Posterior cingulate gyrus (tissue), 11 donors: ENCODE results near the gene ETFRF1.
A peak's percentile ranks its signal among the peaks of the same experiment; 100 is the strongest.

Experiments
- DNase-seq, 10 donors: peaks; one replicate each; pipeline versions ENCODE4 v3.0.0 to v3.0.0-alpha.2; 2020 to 2021; ENCODE audit warnings: mixed read lengths in 3 of 10
- intact Hi-C: fragments of 100-400 bp; cut with DNase I; formaldehyde crosslinking; loops from one replicate; pipeline ENCODE4 v1.15.1; 2023

The ETFRF1 gene

DNA sequence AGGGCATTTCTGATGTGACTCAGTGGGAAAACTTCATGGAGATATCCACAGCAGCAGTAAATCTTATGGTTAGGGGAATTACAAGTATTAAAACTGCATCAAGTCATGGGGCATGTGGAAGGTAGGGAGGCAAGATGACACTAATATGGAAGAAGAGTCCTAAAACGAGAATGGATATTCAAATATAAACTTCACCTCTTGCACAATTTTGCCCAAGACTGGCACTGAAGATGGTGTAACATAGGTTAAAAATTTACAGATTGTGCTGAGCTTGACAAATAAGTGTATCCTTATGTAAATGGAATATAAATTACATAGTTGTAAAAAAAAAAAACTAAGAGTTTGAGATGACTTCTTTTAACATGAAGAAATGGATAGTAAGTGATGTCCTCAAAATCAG lies 12.8 kb downstream of the ETFRF1 start:
- intact Hi-C loops: no loop called here
- no peak for DNase-seq

DNA sequence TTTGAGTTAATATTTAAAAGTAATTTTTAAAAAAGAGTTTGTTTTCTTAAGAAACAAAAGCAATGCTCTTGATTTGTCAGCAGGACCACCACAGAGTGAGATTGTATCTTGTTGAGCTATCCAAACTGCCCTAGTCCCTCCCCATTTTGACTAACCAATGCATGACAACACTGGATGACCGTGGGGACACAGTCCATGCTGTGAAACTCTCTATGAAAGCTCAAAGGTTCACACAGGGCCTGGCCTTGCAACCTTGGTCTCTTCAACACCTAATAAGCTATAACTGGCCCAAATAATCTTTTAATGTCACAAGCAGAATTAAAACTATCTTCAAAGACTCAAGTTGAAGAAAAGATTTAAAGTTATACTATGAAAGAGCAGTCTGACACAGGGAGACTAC lies 13.5 kb downstream of the ETFRF1 start:
- no peak for DNase-seq
- intact Hi-C loops: no loop called here

DNA sequence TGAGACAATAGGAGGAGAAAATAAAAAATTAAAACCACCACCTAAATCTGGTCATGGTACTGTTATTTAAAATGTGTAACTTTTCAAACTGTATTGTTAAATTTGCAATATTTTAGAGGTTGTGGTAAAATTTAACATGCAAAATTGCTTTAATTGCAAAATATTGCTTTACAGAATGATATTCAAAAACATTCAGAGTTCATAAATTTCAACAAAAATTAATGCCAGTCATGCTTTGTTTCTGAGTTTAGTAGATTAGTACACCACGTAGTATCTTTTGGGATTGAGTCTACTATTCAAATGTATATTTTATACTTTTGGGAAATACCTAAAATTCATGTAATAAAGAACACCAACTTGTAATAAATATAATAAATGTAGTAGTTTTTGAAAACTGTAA lies 18.3 kb downstream of the ETFRF1 start:
- intact Hi-C loops: no loop called here
- DNase-seq: no peak

DNA sequence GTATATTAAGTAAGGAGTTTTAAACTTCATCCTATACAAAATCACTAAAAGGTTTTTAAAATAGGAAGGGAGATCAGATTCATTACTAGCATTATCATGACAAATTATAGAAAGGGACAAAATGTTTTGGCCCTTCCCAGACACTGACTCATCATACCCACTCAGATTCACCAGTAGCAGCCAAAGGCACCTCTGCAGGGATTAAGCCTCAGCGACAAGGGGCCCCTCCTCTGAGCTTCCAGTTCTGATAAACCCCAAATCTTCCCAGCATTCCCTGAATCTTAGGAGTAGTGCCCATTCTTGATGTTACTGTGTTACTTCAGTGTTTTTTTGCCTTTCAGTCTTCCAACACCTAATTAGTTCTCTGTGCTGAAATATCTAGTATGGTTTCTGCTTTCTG lies 41.2 kb downstream of the ETFRF1 start:
- intact Hi-C loops: no loop called here
- no peak for DNase-seq

DNA sequence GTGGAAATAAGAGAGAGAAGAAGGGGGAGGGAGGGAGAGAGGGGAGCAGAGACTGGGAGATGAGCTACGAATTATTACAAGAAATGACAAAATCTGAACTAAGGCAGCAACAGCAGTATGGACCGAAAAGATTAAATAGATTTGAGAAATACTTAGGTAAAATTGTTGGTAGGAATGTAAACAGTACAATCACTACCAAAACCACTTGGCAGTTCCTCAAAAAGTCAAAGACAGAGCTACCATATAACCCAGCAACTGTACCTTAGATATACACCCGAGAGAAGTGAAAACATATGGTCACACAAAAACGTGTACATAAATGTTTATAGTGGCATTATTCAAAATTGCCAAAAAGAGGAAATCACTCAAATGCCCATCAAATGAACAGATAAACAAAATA lies 41.6 kb downstream of the ETFRF1 start:
- intact Hi-C loops: no loop called here
- no peak for DNase-seq

DNA sequence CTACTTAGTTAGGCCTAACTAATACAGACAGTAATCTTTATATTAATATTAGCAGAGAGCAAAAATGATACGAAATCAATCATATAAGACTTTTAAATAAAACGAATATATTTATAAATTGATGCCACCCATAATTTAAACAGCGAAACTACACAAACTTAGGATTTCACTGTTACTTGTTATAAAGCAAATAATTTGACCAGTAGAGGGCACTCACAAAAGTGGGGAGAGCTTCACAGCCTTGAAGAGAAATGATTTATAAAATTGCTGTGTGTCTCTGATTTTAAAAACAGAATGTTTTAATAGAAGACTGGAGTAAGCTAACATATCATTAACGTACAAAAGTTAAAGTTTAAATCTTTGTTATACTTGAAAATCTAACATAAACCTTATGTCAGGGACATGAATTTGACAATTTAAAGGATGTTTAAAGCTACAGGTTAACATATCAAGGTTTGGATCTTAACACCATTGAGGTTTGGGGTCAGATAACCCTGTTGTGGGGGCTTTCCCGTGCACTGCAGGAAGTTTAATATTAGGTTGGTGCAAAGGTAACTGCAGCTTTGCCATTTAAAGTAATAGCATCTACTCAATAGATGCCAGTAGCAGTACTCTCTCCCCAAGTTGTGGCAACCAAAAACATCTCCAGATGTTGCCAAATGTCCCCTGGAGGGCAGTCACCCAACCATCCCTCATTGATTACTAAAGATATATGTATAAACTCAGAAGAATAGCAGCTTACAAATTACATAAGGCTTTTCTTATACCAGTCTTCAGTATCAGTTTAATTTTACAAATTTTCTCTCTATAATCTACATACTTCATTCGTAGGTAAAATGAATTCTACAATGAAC lies 46.4 kb downstream of the ETFRF1 start:
- intact Hi-C loops: no loop called here
- DNase-seq: no peak

DNA sequence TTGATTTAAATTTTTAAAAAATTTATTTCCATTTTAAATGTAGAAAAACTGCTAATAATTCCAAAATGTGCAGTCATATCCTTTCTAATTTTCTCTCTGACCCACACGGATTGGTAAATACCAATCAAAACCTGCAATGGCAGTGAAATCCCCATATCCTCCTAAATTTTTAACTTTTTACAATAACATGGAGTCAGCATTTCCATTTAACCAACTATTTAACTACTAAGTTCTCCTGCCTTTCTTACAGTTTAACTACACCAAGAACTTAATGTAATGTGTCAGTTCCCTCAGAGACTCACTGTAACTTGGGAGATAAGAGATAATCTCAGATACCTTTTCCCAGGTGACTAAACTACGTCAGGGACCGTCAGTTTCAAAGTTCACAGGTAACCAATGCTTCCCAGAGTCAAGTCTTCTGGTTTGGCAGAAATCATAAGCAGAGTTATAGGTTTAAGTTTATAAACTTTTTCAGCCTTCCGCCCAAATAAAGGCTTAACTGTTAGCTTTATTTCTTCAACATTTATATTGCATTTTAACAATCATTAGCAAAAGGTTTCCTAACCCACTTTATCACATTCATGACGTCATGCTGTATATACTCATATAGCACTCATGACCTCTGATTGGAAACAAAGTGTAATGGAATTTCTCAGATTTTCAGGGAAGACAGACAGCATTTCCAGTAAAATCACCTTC lies 48.1 kb downstream of the ETFRF1 start:
- intact Hi-C loops: no loop called here
- no peak for DNase-seq

DNA sequence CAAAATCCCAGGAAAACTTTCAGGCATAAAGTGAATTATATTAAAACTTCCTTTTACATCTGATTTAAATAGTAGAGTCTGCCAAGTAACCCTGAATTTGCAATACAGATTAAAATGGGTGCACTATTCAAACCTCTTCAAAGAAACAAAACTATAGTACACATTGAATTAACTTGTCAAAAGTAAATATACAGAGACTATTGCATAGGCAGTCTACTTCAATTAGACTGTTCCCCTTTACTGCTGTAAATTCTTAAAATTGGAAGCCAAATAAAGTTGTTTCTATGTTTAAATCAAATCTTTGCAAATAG lies 48.6 kb downstream of the ETFRF1 start:
- intact Hi-C loops: no loop called here
- DNase-seq: no peak

DNA sequence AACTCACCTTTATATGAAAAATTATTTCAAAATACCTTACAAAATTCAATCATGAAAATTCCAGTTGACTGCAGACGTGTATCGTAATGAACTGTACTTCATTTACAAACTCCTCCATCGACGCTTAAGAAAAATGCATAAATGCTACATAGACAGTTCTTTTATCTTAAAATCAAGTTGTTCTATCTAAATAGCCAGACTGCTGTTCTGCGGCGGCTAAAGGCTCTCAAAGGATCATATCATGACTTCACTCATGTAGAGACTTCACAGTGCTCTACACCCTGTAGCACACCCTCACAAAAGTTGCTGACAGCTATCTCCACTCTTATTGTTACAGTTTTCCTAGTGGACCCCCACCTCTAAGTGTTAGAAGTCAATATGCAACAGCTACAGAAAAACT lies 50.5 kb downstream of the ETFRF1 start:
- intact Hi-C loops: no loop called here
- DNase-seq: no peak

DNA sequence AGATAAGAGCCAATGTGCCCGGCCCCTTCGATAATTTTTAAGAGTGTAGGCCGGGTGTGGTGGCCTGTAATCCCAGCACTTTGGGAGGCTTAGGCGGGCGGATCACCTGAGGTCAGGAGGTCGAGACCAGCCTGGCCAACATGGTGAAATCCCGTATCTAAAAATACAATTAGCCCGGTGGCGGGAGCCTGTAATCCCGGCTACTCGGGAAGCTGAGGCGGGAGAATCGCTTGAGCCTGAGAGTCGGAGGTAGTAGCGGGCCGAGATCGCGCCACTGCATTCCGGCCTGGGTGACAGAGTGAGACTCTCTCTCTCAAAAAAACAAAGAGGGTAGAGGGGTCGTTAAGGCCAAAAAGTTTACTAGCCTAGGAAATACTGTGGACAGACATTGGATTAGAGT lies 53.1 kb downstream of the ETFRF1 start:
- peak in 1 of 10 donors; percentile 54 for DNase-seq

DNA sequence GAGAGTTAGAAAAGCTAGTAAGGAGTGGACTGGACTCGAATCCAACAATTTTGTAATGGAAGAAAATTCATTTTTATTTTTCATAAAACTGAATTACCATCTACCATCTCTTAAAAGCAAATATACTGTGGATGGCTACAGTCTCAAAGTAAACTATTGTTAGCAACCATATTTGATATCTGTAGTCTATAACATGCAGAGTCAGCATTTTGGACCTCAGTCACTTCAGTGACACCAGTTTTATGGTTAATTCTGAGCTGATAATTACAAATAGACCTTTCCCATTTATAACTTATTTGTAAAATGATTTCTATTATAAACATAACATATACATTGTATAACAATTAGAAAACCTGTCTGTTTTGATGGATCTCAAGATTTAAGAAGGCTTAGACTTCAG lies 53.7 kb downstream of the ETFRF1 start:
- intact Hi-C loops: no loop called here
- DNase-seq: no peak

More for the DNA sequence above, 53.1 kb downstream of the ETFRF1 start:
- intact Hi-C loops: no loop called here

DNA sequence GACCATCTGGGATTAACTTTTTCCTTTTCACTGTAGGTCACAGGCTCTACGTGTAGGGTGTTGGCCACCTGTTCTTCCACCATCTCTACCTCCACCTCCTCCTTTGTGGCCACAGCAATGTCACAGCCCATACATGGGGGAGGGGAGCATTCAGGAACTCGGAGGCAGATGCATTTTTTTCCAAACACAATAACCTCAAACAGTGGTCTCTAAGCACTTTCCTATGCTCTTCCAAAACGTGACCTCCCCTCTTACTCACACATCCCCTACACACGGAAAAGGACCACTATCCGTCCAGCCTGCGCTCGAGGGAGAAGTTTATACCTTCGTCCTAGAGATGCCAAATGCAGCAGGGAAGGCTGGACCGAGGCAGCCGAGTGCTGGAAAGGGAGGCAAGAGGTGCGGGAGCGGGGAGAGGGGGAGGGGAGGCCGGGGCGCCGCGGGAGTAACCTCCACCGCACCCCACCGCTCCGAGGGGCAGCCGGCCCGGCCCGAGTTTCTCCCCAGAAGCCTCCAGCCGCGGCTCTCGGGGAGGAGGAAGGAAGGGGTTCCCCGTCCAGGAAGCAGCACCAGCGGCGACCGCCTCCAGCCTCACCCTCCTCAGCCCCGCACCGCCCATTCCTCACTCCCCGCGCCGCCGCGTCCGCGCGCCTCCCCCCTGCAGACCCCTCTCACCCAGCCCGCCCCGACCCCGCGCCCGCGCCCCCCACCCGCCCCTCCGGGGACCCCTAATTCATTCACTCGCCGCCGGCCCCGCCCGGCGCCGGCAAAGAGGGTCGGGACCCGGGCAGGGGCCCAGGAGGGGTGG lies 55.1 kb downstream of the ETFRF1 start:
- DNase-seq: peak in 8 of 10 donors; percentile 19 to 88 (median 38)
- intact Hi-C loops: loop anchor here (5.0 kb wide), 1 partner anchor 53 kb away; the partner anchor contains the start of genes DNAI7 and ETFRF1

DNA sequence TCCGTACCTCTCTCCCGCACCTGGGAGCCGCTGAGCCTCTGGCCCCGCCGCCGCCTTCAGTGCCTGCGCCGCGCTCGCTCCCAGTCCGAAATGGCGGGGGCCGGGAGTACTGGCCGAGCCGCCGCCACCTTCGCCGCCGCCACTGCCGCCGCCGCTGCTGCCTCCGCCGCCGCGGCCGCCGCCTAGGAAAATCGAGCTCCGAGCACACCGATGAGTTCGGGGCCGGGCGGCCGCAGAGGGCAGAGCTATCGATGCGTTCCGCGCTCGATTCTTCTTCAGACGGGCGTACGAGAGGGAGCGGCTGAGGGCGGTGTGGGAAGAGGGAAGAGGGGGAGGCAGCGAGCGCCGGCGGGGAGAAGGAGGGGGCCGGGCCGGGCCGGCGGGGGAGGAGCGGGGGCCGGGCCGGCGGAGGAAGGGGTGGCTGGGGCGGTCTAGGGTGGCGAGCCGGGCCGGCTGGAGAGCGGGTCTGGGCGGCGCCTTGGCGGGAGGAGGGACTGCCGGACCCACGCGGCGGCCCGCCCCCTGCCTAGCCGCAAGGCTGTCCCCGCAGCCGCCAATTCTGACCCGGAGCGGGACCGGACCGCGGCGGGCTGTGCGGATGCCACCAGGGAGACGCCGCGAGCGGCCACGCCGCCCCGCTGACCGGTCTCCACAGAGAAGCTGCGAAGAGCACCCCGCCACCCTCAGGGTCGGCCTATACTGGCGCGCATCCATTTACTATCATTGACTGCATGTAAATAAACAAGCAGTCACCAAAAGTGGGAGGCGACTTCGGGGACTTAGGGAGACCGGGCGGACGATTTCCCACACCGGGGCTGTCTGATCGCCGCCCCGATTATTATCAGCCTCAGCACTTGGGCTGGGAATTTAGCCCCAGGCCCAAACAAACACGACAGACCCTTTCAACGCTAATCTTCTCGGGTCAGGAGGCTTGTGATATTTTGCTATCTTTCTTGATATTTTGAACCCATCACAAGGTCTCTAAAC lies 56.0 kb downstream of the ETFRF1 start, which contains the start of gene KRAS:
Gene KRAS, minus strand, starts transcription at position 186 of the 987 bp plus-strand sequence.
- intact Hi-C loops: loop anchor here (5.0 kb wide), 1 partner anchor 54 kb away; the partner anchor contains the start of genes DNAI7 and ETFRF1
- DNase-seq: peak; percentile 90 to 99 (median 93)

DNA sequence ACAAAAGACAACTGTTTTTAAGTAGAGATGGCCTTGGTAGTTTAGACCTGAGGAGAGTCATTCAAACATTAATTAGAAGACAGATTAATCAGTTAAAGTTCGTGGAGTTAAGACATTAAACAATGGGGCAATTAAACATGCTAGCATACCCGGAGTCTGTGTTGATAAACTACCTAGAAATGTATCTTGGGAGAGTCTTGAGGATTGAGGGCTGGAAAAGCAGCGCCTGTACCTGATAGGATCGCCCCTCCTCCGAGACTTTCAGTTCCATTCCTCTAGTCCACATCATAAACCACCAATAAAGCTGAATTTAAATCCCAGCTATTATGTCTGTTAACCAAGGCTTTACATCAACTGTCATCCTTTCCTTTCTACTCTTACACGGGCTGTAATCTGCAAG lies 56.7 kb downstream of the ETFRF1 start:
- no peak for DNase-seq
- intact Hi-C loops: loop anchor here (5.0 kb wide), 1 partner anchor 54 kb away; the partner anchor contains the start of genes DNAI7 and ETFRF1

DNA sequence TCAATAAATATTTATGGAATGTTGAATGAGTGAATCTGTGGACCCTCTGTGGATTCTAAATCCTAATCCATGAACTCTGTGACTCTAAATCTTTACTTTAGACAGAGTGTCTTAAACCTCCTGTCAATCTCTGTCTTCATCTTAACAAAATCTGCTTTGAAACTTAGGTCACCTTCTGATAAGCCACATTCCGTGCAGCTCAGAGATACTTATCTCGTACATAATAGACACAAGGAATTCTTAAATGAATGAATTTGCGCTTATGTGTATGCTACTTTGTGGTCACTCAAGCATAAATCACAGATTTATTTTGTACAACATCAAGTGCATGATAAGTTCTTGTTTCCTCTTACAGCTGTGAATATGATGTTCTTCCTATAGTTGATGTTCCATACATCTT lies 57.9 kb downstream of the ETFRF1 start:
- intact Hi-C loops: loop anchor here (5.0 kb wide), 1 partner anchor 56 kb away; the partner anchor contains the start of genes DNAI7 and ETFRF1
- DNase-seq: no peak

DNA sequence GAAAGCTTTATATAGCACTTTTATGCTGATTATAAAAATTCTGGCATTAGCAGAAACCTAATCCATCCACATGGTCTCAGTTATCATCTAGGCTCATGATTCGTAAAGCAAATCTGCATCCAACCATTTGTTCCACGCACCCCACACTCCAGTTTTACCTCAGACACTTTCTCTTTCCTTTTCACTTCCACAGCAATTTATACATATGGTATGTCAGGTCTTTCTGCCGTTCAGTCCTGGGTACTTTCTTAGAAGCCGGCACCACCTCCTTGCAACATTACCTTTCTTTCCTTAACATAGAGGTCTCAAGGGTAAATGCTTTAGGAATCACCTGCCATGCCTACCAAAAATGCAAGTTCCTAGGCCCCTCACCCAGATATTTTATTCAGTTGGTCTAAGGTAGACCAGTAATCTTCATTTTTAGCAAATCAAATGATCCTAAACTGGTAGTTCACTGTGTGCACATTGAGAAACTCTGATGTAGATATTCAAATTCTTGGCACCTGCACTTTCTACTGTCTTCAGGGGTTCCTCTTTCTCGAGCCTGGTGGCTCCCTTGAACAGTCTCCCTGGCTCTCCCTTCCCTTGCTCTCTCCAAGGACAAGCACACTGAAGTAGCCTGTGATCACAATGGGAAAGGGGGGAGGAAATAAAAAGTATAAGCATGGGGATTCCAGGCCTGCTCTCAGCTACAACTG lies 58.5 kb downstream of the ETFRF1 start:
- intact Hi-C loops: loop anchor here (5.0 kb wide), 1 partner anchor 56 kb away; the partner anchor contains the start of genes DNAI7 and ETFRF1
- DNase-seq: no peak

DNA sequence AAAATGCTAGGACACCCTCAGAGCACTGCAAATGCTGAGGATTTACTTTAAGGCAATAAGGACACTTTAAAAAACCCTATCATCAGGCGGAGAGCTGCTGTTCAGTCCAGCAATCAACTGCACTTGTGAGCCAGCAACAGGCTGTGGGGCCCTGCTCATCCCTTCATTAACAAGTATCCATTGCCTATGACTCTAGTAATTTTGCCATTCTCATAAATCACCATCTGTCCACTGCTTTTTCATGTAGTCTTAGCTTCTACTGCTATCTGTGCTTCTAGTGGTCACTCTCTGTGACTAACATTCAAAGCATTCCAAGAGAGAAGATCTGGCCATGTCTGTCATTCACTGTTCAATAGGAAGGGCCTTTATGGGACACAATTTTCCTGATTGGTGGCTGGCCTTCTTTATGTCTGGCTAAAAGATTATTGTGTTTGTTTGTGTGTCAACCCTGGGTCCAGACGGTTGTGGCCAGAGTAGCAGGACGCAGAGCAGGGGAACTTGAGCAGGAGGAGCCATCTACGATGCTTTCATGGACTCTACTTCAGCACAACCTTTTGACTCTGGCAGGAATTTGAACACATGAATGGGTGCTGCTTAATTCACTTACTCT lies 59.3 kb downstream of the ETFRF1 start:
- DNase-seq: no peak
- intact Hi-C loops: loop anchor here (5.0 kb wide), 1 partner anchor 57 kb away; the partner anchor contains the start of genes DNAI7 and ETFRF1
